ENCODE measurements around the gene IRF5. TPM values are rescaled to one million over a fixed set of nuclear protein-coding genes. Genes with fewer than 3 reads are reported as not detected.
A peak's percentile ranks its signal among the peaks of the same experiment; 100 is the strongest.

Gene IRF5
- 10 to 100 TPM; 26.5 to 43.4 TPM for total RNA-seq

GRCh38 chr7:128937647-128938543, at the start of gene IRF5:
Gene IRF5 (plus strand): TSS chr7:128937927. CDS start chr7:128942082, 4,155 bp downstream.
- H3K27me3 Mint-ChIP-seq: peaks cover 4 to 8% of the 10 kb centered on the region in 2 donors
- ATAC-seq (peak; percentile 42 to 69), DNase-seq (ENCODE audit: low spot score) (peak; percentile 79)
- H3K4me1 Mint-ChIP-seq (ENCODE audit: low read depth in 2 of 2): peaks cover 38 to 40% of the 10 kb centered on the region in 2 donors
- no peaks in the 10 kb centered on the region for H3K36me3 Mint-ChIP-seq
- no peaks in the 10 kb centered on the region for H3K9me3 Mint-ChIP-seq
- H3K27ac Mint-ChIP-seq: peak within 1 kb of the TSS; percentile 67 to 81
- peak within 1 kb of the TSS; percentile 90 for H3K4me3 Mint-ChIP-seq

- H3K36me3 Mint-ChIP-seq: no peaks in the 10 kb centered on the region
- DNase-seq (ENCODE audit: low spot score) (no peak), ATAC-seq (no peak)
- no peak overlapping the region for H3K27ac Mint-ChIP-seq
- H3K4me1 Mint-ChIP-seq (ENCODE audit: low read depth in 2 of 2): no peaks in the 10 kb centered on the region
- no peaks in the 10 kb centered on the region for H3K9me3 Mint-ChIP-seq
- peaks cover 6 to 11% of the 10 kb centered on the region in 2 donors for H3K27me3 Mint-ChIP-seq
- no peak overlapping the region for H3K4me3 Mint-ChIP-seq
Observed at GRCh38 chr7:128888039-128888755, 49.5 kb upstream of the IRF5 start.

GRCh38 chr7:128888756-128889095, 49.0 kb upstream of the IRF5 start:
- DNase-seq (ENCODE audit: low spot score) (peak; percentile 60), ATAC-seq (no peak)
- Mint-ChIP-seq H3K4me3 (no peak overlapping the region), H3K27me3 (peaks cover 6 to 11% of the 10 kb centered on the region in 2 donors), H3K27ac (no peak overlapping the region), H3K9me3 (no peaks in the 10 kb centered on the region), H3K36me3 (no peaks in the 10 kb centered on the region), H3K4me1 (ENCODE audit: low read depth in 2 of 2) (no peaks in the 10 kb centered on the region)

GRCh38 chr7:128889121-128889520, 48.6 kb upstream of the IRF5 start:
- DNase-seq (ENCODE audit: low spot score) (peak; percentile 15), ATAC-seq (no peak)
- Mint-ChIP-seq H3K4me1 (ENCODE audit: low read depth in 2 of 2) (no peaks in the 10 kb centered on the region), H3K4me3 (no peak overlapping the region), H3K27me3 (peaks cover 6 to 11% of the 10 kb centered on the region in 2 donors), H3K9me3 (no peaks in the 10 kb centered on the region), H3K27ac (no peak overlapping the region), H3K36me3 (no peaks in the 10 kb centered on the region)

GRCh38 chr7:128890306-128891109, 47.2 kb upstream of the IRF5 start:
- Mint-ChIP-seq H3K36me3 (no peaks in the 10 kb centered on the region), H3K27ac (no peak overlapping the region), H3K4me1 (ENCODE audit: low read depth in 2 of 2) (no peaks in the 10 kb centered on the region), H3K4me3 (no peak overlapping the region), H3K27me3 (peaks cover 6 to 11% of the 10 kb centered on the region in 2 donors), H3K9me3 (no peaks in the 10 kb centered on the region)
- DNase-seq (ENCODE audit: low spot score): no peak
- ATAC-seq: peak in 1 of 2 donors; percentile 1

- ATAC-seq: peak in 1 of 2 donors; percentile 3
- H3K27ac Mint-ChIP-seq: no peak overlapping the region
- no peak overlapping the region for H3K4me3 Mint-ChIP-seq
- no peaks in the 10 kb centered on the region for H3K36me3 Mint-ChIP-seq
- peaks cover 3 to 11% of the 10 kb centered on the region in 2 donors for H3K27me3 Mint-ChIP-seq
- no peak for DNase-seq (ENCODE audit: low spot score)
- H3K9me3 Mint-ChIP-seq: no peaks in the 10 kb centered on the region
- no peaks in the 10 kb centered on the region for H3K4me1 Mint-ChIP-seq (ENCODE audit: low read depth in 2 of 2)
Observed at GRCh38 chr7:128891110-128891941, 46.4 kb upstream of the IRF5 start.

- peak; percentile 41 for DNase-seq (ENCODE audit: low spot score)
- Mint-ChIP-seq H3K4me3 (no peak overlapping the region), H3K36me3 (no peaks in the 10 kb centered on the region), H3K27me3 (peaks cover 3 to 11% of the 10 kb centered on the region in 2 donors), H3K4me1 (ENCODE audit: low read depth in 2 of 2) (no peaks in the 10 kb centered on the region), H3K27ac (no peak overlapping the region), H3K9me3 (no peaks in the 10 kb centered on the region)
- ATAC-seq: no peak
Observed at GRCh38 chr7:128891942-128892269, 45.8 kb upstream of the IRF5 start.

- ATAC-seq (no peak), DNase-seq (ENCODE audit: low spot score) (peak; percentile 58)
- Mint-ChIP-seq H3K9me3 (no peaks in the 10 kb centered on the region), H3K27ac (no peak overlapping the region), H3K27me3 (peaks cover 3 to 11% of the 10 kb centered on the region in 2 donors), H3K4me1 (ENCODE audit: low read depth in 2 of 2) (no peaks in the 10 kb centered on the region), H3K36me3 (no peaks in the 10 kb centered on the region), H3K4me3 (no peak overlapping the region)
Observed at GRCh38 chr7:128892521-128893250, 45.0 kb upstream of the IRF5 start.

- Mint-ChIP-seq H3K9me3 (no peaks in the 10 kb centered on the region), H3K4me3 (no peak overlapping the region), H3K4me1 (ENCODE audit: low read depth in 2 of 2) (no peaks in the 10 kb centered on the region), H3K27ac (no peak overlapping the region), H3K27me3 (peaks cover 4 to 11% of the 10 kb centered on the region in 2 donors), H3K36me3 (no peaks in the 10 kb centered on the region)
- DNase-seq (ENCODE audit: low spot score): peak; percentile 49
- ATAC-seq: no peak
Observed at GRCh38 chr7:128893251-128894100, 44.3 kb upstream of the IRF5 start.

GRCh38 chr7:128894101-128894440, 43.7 kb upstream of the IRF5 start:
- H3K36me3 Mint-ChIP-seq: no peaks in the 10 kb centered on the region
- no peaks in the 10 kb centered on the region for H3K4me1 Mint-ChIP-seq (ENCODE audit: low read depth in 2 of 2)
- peak; percentile 60 for DNase-seq (ENCODE audit: low spot score)
- H3K27me3 Mint-ChIP-seq: peaks cover 6 to 11% of the 10 kb centered on the region in 2 donors
- H3K27ac Mint-ChIP-seq: no peak overlapping the region
- no peaks in the 10 kb centered on the region for H3K9me3 Mint-ChIP-seq
- ATAC-seq: no peak
- H3K4me3 Mint-ChIP-seq: no peak overlapping the region

GRCh38 chr7:128895320-128895719, 42.4 kb upstream of the IRF5 start:
- DNase-seq (ENCODE audit: low spot score) (peak; percentile 34), ATAC-seq (no peak)
- H3K36me3 Mint-ChIP-seq: no peaks in the 10 kb centered on the region
- no peaks in the 10 kb centered on the region for H3K4me1 Mint-ChIP-seq (ENCODE audit: low read depth in 2 of 2)
- no peak overlapping the region for H3K4me3 Mint-ChIP-seq
- H3K9me3 Mint-ChIP-seq: no peaks in the 10 kb centered on the region
- H3K27me3 Mint-ChIP-seq: peaks cover 0 to 3% of the 10 kb centered on the region in 2 donors
- H3K27ac Mint-ChIP-seq: no peak overlapping the region

GRCh38 chr7:128899392-128899791, 38.3 kb upstream of the IRF5 start:
- ATAC-seq: no peak
- Mint-ChIP-seq H3K4me1 (ENCODE audit: low read depth in 2 of 2) (peaks cover 0 to under 1% of the 10 kb centered on the region in 2 donors), H3K36me3 (no peaks in the 10 kb centered on the region), H3K27me3 (peaks cover 5 to 14% of the 10 kb centered on the region in 2 donors), H3K27ac (no peak overlapping the region), H3K4me3 (no peak overlapping the region), H3K9me3 (no peaks in the 10 kb centered on the region)
- DNase-seq (ENCODE audit: low spot score): no peak

Measured in natural killer cell treated with Interleukin-12 subunit alpha and Interleukin-12 subunit beta and Interleukin-15 and Interleukin-18, amount 100 ng/mL, for 72 hours (primary cell).